Endothelial cell of umbilical vein (primary cell): ENCODE data around the gene EXOC7.

ENCODE experiments used
- EZH2 ChIP-seq: IDR thresholded peaks from 2 replicates; pipeline ENCODE4 v1.6.1; 2012; ENCODE audit warnings: borderline replicate concordance, low read depth, mild to moderate bottlenecking, moderate library complexity, low read length, inconsistent platforms; ENCODE audit not compliant: severe bottlenecking
- POLR2A ChIP-seq: IDR thresholded peaks from 2 replicates; pipeline ENCODE4 v1.6.1; 2012; ENCODE audit warnings: low read depth, mild to moderate bottlenecking, control low read depth, low read length
- POLR2AphosphoS5 ChIP-seq: IDR thresholded peaks from 2 replicates; pipeline ENCODE4 v1.6.1; 2012; ENCODE audit warnings: low read depth, mild to moderate bottlenecking, control low read depth, low read length, moderate library complexity; ENCODE audit not compliant: insufficient read depth
- TF ChIP-seq, protein P1 (sequence below), 2 donors: IDR thresholded peaks; 1 replicate in 1 of 2; 2 replicates in 1 of 2; pipeline ENCODE4 v1.5.1; 2011; ENCODE audit warnings: low read length in 2 of 2, mild to moderate bottlenecking in 2 of 2, moderate library complexity in 2 of 2, control low read depth in 1 of 2, inconsistent platforms in 1 of 2, low read depth in 1 of 2; ENCODE audit not compliant: insufficient read depth in 1 of 2; ENCODE audit errors: extremely low read depth in 1 of 2
- TF ChIP-seq, protein P2 (sequence below): IDR thresholded peaks from 2 replicates; pipeline ENCODE4 v1.6.1; 2011; ENCODE audit not compliant: insufficient read depth, insufficient read length

DNA sequence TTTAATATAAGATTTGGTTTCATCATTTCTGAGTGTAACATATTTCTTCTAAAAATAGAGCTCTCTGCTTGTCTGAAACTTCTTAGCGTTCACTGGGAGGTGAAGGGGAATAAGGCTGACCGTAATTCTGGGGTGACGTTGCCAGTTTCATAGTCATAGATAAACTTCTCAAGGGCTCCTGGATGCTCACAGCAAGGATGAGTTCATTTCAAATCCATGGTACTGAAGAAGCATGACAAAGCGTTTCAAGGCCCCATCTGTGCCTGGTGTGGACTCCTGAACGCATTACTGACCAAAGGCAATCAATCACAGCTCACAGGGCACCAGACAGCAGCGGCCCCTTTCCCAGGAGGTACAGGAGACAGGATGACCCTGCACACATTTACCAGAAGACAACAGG lies 64.5 kb downstream of the EXOC7 start:
- TF ChIP-seq POLR2A (no peak), POLR2AphosphoS5 (no peak), EZH2 (no peak)
- TF ChIP-seq, protein P1, sequence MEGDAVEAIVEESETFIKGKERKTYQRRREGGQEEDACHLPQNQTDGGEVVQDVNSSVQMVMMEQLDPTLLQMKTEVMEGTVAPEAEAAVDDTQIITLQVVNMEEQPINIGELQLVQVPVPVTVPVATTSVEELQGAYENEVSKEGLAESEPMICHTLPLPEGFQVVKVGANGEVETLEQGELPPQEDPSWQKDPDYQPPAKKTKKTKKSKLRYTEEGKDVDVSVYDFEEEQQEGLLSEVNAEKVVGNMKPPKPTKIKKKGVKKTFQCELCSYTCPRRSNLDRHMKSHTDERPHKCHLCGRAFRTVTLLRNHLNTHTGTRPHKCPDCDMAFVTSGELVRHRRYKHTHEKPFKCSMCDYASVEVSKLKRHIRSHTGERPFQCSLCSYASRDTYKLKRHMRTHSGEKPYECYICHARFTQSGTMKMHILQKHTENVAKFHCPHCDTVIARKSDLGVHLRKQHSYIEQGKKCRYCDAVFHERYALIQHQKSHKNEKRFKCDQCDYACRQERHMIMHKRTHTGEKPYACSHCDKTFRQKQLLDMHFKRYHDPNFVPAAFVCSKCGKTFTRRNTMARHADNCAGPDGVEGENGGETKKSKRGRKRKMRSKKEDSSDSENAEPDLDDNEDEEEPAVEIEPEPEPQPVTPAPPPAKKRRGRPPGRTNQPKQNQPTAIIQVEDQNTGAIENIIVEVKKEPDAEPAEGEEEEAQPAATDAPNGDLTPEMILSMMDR (IDR thresholded peaks at IDR 0.05; ENCODE audit: extremely low read depth in 1 of 2, insufficient read depth in 1 of 2, low read depth in 1 of 2, low read length in 2 of 2), result no peak
- TF ChIP-seq, protein P2, sequence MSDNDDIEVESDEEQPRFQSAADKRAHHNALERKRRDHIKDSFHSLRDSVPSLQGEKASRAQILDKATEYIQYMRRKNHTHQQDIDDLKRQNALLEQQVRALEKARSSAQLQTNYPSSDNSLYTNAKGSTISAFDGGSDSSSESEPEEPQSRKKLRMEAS, result no peak
